ENCODE measurements around the gene TMEM236. TPM values are rescaled to one million over a fixed set of nuclear protein-coding genes. Genes with fewer than 3 reads are reported as not detected.

The TMEM236 gene
- total and polyA plus RNA-seq, 2 of the 4 experiments (the other 2 are of a cell fraction) = not detected

DNA sequence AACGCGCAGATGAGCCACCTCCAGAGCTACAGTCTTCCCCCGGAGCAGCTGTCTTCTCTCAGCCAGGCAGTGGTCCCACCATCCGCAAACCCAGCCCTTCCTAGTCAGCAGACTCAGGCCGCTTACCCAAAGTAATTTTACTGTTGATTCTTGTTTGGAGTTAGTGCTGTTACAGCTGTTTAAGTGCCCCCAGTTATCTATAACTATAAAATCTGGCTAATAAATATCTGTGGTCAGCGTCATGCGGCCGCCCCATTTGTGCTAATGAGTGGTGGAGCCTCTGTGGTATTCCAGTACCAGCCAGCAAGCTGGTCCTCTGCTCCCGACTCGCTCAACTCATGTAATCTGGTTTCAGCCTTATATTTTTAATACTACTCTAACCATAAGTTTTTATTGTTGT, 43.2 kb upstream of the TMEM236 start (continued):
- TF ChIP-seq, protein P1, sequence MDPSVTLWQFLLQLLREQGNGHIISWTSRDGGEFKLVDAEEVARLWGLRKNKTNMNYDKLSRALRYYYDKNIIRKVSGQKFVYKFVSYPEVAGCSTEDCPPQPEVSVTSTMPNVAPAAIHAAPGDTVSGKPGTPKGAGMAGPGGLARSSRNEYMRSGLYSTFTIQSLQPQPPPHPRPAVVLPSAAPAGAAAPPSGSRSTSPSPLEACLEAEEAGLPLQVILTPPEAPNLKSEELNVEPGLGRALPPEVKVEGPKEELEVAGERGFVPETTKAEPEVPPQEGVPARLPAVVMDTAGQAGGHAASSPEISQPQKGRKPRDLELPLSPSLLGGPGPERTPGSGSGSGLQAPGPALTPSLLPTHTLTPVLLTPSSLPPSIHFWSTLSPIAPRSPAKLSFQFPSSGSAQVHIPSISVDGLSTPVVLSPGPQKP (IDR thresholded peaks at IDR 0.05; ENCODE audit: borderline replicate concordance, low read depth, low read length) = no peak
- TF ChIP-seq RFX5 (IDR thresholded peaks at IDR 0.05; ENCODE audit: low read depth, low read length) (no peak), POLR2A (IDR thresholded peaks at IDR 0.05; ENCODE audit: low read depth, low read length) (no peak)
- TF ChIP-seq, protein P2, sequence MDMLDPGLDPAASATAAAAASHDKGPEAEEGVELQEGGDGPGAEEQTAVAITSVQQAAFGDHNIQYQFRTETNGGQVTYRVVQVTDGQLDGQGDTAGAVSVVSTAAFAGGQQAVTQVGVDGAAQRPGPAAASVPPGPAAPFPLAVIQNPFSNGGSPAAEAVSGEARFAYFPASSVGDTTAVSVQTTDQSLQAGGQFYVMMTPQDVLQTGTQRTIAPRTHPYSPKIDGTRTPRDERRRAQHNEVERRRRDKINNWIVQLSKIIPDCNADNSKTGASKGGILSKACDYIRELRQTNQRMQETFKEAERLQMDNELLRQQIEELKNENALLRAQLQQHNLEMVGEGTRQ (IDR thresholded peaks at IDR 0.05; ENCODE audit: low read depth, low read length) = no peak

- H2BK20ac ChIP-seq (ENCODE audit: low read depth, low read length) = no peak overlapping the region
- in situ Hi-C loops (cut with MboI; ENCODE audit: low sequenced_read_pairs) (no loop called here), intact Hi-C loops (cut with micrococcal nuclease) (no loop called here), dilution Hi-C loops (cut with HindIII; ENCODE audit: low sequenced_read_pairs, unreplicated experiment) (no loop called here)
- H2BK5ac ChIP-seq (ENCODE audit: low read depth, low read length, poor library complexity, severe bottlenecking) = no peak overlapping the region
- no TSS peak for BruUV-seq (replicated peaks)
- DNase-seq (no peak), ATAC-seq (ENCODE audit: low read depth) (no peak)
- H2BK120ac ChIP-seq (ENCODE audit: low read depth, low read length) = no peak overlapping the region
- H2BK15ac ChIP-seq (ENCODE audit: low read depth, low read length) = no peak overlapping the region
- H2AFZ ChIP-seq (replicated peaks; ENCODE audit: low read length, poor library complexity) = no peak overlapping the region
- no CpG with 5 or more reads among the region's 5 CpGs for WGBS, 2 experiments (ENCODE audit: extremely low coverage in 2 of 2, insufficient read length in 1 of 2)
- H3K23ac ChIP-seq (ENCODE audit: low read depth, low read length) = no peak overlapping the region
- no peaks in the 10 kb centered on the region for H3K9me3 ChIP-seq (ENCODE audit: control insufficient read depth, insufficient read depth, low read length)
- no peaks in the 10 kb centered on the region for H3K4me1 ChIP-seq (ENCODE audit: control insufficient read depth, insufficient read depth, low read length)
- ChIA-PET POLR2A (ENCODE audit: unreplicated experiment) (no interaction called here), CTCF (no interaction called here)
- no peak overlapping the region for H3K14ac ChIP-seq (replicated peaks; ENCODE audit: low read depth, low read length)
- peaks cover 0 to 10% of the 10 kb centered on the region in 2 experiments; a peak in 2 of 4 replicates for H3K79me1 ChIP-seq (ENCODE audit: low read depth in 1 of 2, low read length in 2 of 2)
- no peak overlapping the region for H3K4me3 ChIP-seq (ENCODE audit: insufficient read depth, low read depth, low read length)
- no peak overlapping the region for H3K9ac ChIP-seq (ENCODE audit: low read depth, low read length)
- H3K56ac ChIP-seq (ENCODE audit: extremely low read depth, insufficient read depth, low read length) = no peak overlapping the region
- H4K5ac ChIP-seq (ENCODE audit: low read depth, low read length) = no peak overlapping the region
- no peak overlapping the region for H4K91ac ChIP-seq (ENCODE audit: insufficient read depth, low read depth, low read length)
- H4K8ac ChIP-seq (ENCODE audit: low read depth in 2 of 2, low read length in 2 of 2) = no peak overlapping the region
- no peaks in the 10 kb centered on the region; the same call in 1 of the 2 replicates for H4K20me1 ChIP-seq (ENCODE audit: insufficient read depth, low read length)
- no peak overlapping the region for H2AK9ac ChIP-seq (replicated peaks; ENCODE audit: low read depth, low read length, poor library complexity)
- no peaks in the 10 kb centered on the region for H3K9me1 ChIP-seq (ENCODE audit: insufficient read depth, low read length)
- H3K18ac ChIP-seq (ENCODE audit: low read depth, low read length) = no peak overlapping the region
- no peak overlapping the region for H3K4me2 ChIP-seq (ENCODE audit: low read depth, low read length)
- no peak overlapping the region for H3K4ac ChIP-seq (ENCODE audit: low read depth, low read length)
- peaks cover 40% of the 10 kb centered on the region for H3K36me3 ChIP-seq (ENCODE audit: control insufficient read depth, insufficient read depth, low read length)
- H2AK5ac ChIP-seq (ENCODE audit: low read depth, low read length) = no peak overlapping the region
- no peak overlapping the region for H3K27ac ChIP-seq (ENCODE audit: insufficient read depth, low read length)
- H3K27me3 ChIP-seq (ENCODE audit: control insufficient read depth, insufficient read depth, low read length) = no peaks in the 10 kb centered on the region
- TF ChIP-seq SMC3 (IDR thresholded peaks at IDR 0.05; ENCODE audit: low read depth, low read length) = no peak
- TF ChIP-seq RFX5 (IDR thresholded peaks at IDR 0.05; ENCODE audit: low read depth, low read length) = no peak
- TF ChIP-seq MXI1 (IDR thresholded peaks at IDR 0.05; ENCODE audit: borderline replicate concordance, low read depth, low read length) = no peak
- no peak for TF ChIP-seq RCOR1 (IDR thresholded peaks at IDR 0.05; ENCODE audit: insufficient replicate concordance, low read length)
- TF ChIP-seq CHD1 (IDR thresholded peaks at IDR 0.05; ENCODE audit: low read depth, low read length) = no peak
- no peak for TF ChIP-seq BHLHE40 (IDR thresholded peaks at IDR 0.05; ENCODE audit: low read depth, low read length)
- no peak for TF ChIP-seq CEBPB (IDR thresholded peaks at IDR 0.05; ENCODE audit: low read depth, low read length)
- TF ChIP-seq, protein P1 (IDR thresholded peaks at IDR 0.05; ENCODE audit: borderline replicate concordance, low read depth, low read length) = no peak
- no peak for TF ChIP-seq FOS (IDR thresholded peaks at IDR 0.05; ENCODE audit: low read depth, low read length)
- TF ChIP-seq CTCF (conservative IDR thresholded peaks at IDR 0.05; ENCODE audit: low read depth, low read length) = no peak
- TF ChIP-seq RAD21 (IDR thresholded peaks at IDR 0.05; ENCODE audit: low read length) = no peak
Observed at GRCh38 chr10:17709492-17709891, 42.5 kb upstream of the TMEM236 start.
